Measurements from ENCODE around the gene DHH.

DNA sequence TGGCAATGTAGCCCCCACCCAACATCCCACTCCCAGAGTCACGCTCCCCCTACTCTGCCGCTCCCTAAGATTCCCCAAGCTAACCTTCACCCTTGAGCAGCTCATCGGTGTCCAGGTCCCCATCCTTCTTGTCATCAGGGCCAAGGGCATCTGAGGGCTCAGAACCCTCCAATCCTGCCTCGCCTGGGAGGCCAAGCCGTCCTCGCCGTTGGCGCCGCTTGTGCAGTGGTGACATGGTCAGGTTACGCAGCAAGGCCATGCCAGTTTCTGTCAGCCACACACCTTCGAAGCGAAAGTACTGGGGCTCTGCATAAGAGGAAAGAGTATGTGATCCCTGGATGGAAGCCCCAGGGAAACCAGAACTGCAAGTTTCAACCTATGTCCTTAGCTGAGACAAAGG lies 49.9 kb downstream of the DHH start:
- TF ChIP-seq, protein P1, sequence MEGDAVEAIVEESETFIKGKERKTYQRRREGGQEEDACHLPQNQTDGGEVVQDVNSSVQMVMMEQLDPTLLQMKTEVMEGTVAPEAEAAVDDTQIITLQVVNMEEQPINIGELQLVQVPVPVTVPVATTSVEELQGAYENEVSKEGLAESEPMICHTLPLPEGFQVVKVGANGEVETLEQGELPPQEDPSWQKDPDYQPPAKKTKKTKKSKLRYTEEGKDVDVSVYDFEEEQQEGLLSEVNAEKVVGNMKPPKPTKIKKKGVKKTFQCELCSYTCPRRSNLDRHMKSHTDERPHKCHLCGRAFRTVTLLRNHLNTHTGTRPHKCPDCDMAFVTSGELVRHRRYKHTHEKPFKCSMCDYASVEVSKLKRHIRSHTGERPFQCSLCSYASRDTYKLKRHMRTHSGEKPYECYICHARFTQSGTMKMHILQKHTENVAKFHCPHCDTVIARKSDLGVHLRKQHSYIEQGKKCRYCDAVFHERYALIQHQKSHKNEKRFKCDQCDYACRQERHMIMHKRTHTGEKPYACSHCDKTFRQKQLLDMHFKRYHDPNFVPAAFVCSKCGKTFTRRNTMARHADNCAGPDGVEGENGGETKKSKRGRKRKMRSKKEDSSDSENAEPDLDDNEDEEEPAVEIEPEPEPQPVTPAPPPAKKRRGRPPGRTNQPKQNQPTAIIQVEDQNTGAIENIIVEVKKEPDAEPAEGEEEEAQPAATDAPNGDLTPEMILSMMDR (IDR thresholded peaks at IDR 0.05) = no peak
- TF ChIP-seq POLR2A (IDR thresholded peaks at IDR 0.05) = no peak
- no peak for TF ChIP-seq POLR2AphosphoS5 (IDR thresholded peaks at IDR 0.05)
- no peak for TF ChIP-seq EP300 (IDR thresholded peaks at IDR 0.05)

Measured in upper lobe of left lung (tissue), 4 donors.